Measurements from ENCODE around the gene DENND5A. TPM values are rescaled to one million over a fixed set of nuclear protein-coding genes. Genes with fewer than 3 reads are reported as not detected.
A peak's percentile ranks its signal among the peaks of the same experiment; 100 is the strongest.

The DENND5A gene
- total RNA-seq, 4 donors from 2014 or later: 6.1 to 67.7 (median 23.2) TPM

DNA sequence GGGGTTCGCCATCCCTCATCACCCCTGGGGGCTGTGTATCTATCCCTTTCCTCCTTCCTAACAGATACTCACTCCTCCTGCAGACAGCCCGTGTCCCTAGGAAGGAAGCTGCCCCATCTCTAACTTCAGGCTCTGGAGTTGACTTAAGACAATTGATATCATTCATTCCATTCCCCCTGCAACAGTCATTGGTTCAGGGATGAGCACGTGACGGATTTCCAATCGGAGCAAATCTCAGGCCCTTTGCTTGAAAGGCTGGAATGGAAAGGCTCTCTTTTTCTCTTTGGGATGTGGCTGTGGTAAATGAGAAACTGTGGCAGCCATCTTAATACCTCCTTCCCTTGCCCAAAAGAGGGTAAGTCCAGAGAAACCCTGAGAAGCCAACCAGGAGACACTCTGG, 168.7 kb downstream of the DENND5A start:
- DNase-seq: no peak
- no peaks in the 10 kb centered on the region for H3K9me3 ChIP-seq
- H3K36me3 ChIP-seq: no peaks in the 10 kb centered on the region
- H3K27ac ChIP-seq: no peak overlapping the region
- H3K4me3 ChIP-seq: no peak overlapping the region
- peaks cover 0 to 6% (median 0%) of the 10 kb centered on the region in 4 donors for H3K4me1 ChIP-seq
- no peaks in the 10 kb centered on the region for H3K27me3 ChIP-seq
- no peak for TF ChIP-seq POLR2A (IDR thresholded peaks at IDR 0.05)
- TF ChIP-seq, protein P1, sequence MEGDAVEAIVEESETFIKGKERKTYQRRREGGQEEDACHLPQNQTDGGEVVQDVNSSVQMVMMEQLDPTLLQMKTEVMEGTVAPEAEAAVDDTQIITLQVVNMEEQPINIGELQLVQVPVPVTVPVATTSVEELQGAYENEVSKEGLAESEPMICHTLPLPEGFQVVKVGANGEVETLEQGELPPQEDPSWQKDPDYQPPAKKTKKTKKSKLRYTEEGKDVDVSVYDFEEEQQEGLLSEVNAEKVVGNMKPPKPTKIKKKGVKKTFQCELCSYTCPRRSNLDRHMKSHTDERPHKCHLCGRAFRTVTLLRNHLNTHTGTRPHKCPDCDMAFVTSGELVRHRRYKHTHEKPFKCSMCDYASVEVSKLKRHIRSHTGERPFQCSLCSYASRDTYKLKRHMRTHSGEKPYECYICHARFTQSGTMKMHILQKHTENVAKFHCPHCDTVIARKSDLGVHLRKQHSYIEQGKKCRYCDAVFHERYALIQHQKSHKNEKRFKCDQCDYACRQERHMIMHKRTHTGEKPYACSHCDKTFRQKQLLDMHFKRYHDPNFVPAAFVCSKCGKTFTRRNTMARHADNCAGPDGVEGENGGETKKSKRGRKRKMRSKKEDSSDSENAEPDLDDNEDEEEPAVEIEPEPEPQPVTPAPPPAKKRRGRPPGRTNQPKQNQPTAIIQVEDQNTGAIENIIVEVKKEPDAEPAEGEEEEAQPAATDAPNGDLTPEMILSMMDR (IDR thresholded peaks at IDR 0.05): no peak

DNA sequence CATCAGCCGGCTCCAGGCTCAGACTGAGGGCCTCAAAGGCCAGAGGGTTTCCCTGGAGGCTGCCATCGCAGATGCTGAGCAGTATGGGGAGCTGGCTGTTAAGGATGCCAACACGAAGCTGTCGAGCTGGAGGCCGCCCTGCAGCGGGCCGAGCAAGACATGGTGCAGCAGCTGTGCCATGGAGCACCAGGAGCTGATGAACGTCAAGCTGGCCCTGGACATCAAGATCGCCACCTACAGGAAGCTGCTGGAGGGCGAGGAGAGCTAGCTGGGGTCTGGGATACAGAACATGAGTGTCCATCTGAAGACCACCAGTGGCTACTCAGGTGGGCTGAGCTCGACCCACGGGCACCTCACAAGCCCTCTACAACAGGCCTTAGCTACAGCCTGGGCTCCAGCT, 169.7 kb downstream of the DENND5A start:
- no peak for DNase-seq
- H3K27me3 ChIP-seq: no peaks in the 10 kb centered on the region
- TF ChIP-seq, protein P1 (IDR thresholded peaks at IDR 0.05): no peak
- no peak for TF ChIP-seq POLR2A (IDR thresholded peaks at IDR 0.05)
- H3K27ac ChIP-seq: no peak overlapping the region
- no peaks in the 10 kb centered on the region for H3K36me3 ChIP-seq
- peaks cover 0 to 13% (median 4%) of the 10 kb centered on the region in 4 donors for H3K4me1 ChIP-seq
- no peaks in the 10 kb centered on the region for H3K9me3 ChIP-seq
- no peak overlapping the region for H3K4me3 ChIP-seq

DNA sequence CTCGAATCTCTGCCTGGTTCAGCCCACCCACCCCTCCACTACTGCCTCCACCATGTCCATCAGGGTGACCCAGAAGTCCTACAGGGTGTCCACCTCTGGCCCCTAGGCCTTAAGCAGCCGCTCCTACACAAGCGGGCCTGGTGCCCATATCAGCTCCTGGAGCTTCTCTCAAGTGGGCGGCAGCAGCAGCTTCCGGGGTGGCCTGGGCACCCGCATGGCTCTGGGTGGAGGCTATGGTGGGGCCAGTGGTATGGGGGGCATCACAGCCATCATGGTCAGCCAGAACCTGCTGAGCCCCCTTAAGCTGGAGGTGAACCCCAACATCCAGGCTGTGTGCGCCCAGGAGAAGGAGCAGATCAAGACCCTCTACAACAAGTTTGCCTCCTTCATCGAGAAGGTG, 170.7 kb downstream of the DENND5A start:
- H3K9me3 ChIP-seq: no peaks in the 10 kb centered on the region
- H3K4me3 ChIP-seq: no peak overlapping the region
- DNase-seq: no peak
- peaks cover 0 to 16% (median 7%) of the 10 kb centered on the region in 4 donors for H3K4me1 ChIP-seq
- H3K27me3 ChIP-seq: no peaks in the 10 kb centered on the region
- TF ChIP-seq, protein P1 (IDR thresholded peaks at IDR 0.05): no peak
- TF ChIP-seq POLR2A (IDR thresholded peaks at IDR 0.05): no peak
- no peak overlapping the region for H3K27ac ChIP-seq
- H3K36me3 ChIP-seq: no peaks in the 10 kb centered on the region

DNA sequence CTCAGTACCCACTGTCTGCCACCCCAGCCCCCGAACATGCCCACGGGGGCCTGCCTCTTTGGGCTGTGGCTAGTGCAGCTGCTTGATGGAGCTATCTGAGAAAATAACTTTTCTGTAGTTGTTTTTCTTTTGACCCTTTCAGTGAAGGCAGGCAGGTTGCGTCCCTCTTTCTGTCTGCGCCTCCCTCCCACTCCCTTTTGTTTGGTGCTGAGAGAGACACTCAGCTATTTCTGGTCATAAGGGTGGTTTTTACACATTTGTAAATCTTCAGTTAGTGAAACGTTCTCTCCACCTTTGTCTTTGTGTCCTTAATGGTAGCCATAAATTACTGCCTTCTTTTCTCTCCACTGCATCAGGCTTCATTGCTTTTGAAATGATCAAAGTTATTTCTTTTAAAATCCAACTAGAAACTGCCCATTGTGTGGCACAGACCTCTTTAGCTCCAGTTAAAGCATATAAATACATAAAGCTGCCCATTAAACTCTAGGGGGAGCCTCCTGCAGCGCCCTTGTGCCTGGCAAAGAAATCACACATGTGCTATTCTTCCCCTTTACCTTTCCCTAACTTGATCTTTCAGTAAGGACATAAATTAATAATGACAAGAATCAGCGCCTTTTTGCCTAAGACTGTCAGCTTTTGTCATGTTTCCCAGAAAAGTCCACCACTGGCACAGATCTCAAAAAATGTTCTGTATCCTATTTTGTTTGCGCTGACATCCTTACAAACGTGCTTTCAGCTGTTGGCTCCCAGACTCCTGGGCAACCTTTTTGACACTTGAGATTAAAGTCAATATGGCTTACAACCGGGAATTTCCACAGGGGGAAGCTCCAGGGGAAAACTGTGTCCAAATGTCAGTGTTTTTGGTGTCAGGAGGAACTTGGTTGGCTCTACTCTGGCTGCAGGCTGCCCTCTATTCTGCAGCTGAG, 172.0 kb downstream of the DENND5A start:
- TF ChIP-seq POLR2A (IDR thresholded peaks at IDR 0.05): no peak
- TF ChIP-seq, protein P1 (IDR thresholded peaks at IDR 0.05): no peak

DNA sequence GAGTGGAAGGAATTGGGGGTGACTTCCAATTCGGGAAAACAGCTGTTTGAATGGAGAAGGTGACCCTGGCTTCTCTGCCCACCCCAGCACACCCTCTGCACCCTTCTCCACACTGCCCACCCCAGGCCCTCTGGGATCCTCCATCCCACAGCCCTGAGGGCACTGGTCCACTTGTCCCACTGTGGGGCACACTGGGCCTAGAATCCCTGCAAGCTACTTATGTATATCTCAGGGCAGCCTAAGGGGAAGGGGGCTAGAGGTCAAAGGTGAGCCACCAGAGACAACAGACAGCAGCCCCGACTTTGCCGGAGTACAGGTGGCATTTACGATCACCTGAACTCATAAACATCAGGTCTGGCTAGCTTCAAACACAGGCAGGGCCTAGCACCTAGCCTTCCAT, 173.1 kb downstream of the DENND5A start:
- Histone ChIP-seq H3K36me3 (no peaks in the 10 kb centered on the region), H3K9me3 (no peaks in the 10 kb centered on the region), H3K4me1 (peaks cover 0 to 18% (median 7%) of the 10 kb centered on the region in 4 donors), H3K4me3 (peak overlapping the region in 2 of 4 donors; percentile 53 to 65), H3K27me3 (no peaks in the 10 kb centered on the region), H3K27ac (no peak overlapping the region)
- no peak for DNase-seq
- no peak for TF ChIP-seq POLR2A (IDR thresholded peaks at IDR 0.05)
- TF ChIP-seq, protein P1 (IDR thresholded peaks at IDR 0.05): no peak

More for the DNA sequence above, 172.0 kb downstream of the DENND5A start:
- Histone ChIP-seq H3K27ac (no peak overlapping the region), H3K36me3 (no peaks in the 10 kb centered on the region), H3K9me3 (no peaks in the 10 kb centered on the region), H3K4me1 (peaks cover 0 to 18% (median 7%) of the 10 kb centered on the region in 4 donors), H3K27me3 (no peaks in the 10 kb centered on the region), H3K4me3 (no peak overlapping the region)
- no peak for DNase-seq

Measured in Peyer's patch (tissue), 4 donors.